NB4 (cell line): Measurements from ENCODE around the gene RCAN2.

Experiments used
- CTCF ChIP-seq: IDR thresholded peaks from one replicate; pipeline ENCODE4 v1.5.1; 2012; ENCODE audit warnings: low read depth, low read length
- MAX ChIP-seq: IDR thresholded peaks from 2 replicates; pipeline ENCODE4 v1.6.1; 2011; ENCODE audit warnings: low read depth, low read length
- MYC ChIP-seq: IDR thresholded peaks from 2 replicates; pipeline ENCODE4 v1.6.1; 2011; ENCODE audit warnings: low read depth, low read length
- POLR2A ChIP-seq: IDR thresholded peaks from 2 replicates; pipeline ENCODE4 v1.6.1; 2011; ENCODE audit warnings: mild to moderate bottlenecking; ENCODE audit not compliant: insufficient read length; ENCODE audit errors: extremely low read depth

- TF ChIP-seq CTCF (no peak), POLR2A (no peak), MAX (no peak), MYC (no peak)
Observed at GRCh38 chr6:46521464-46521971, 30.3 kb upstream of the RCAN2 start.
